Cardiac septum (tissue), 1 donor: ENCODE results near the gene ELOB. TPM values are rescaled to one million over a fixed set of nuclear protein-coding genes. Genes with fewer than 3 reads are reported as not detected.

Experiments used
- DNase-seq: peaks from one replicate; pipeline ENCODE4 v3.0.0-alpha.2; 2020; ENCODE audit warnings: low spot score
- intact Hi-C: fragments of 100-400 bp; cut with DNase I; formaldehyde crosslinking; loops from one replicate; pipeline ENCODE4 v1.14.0; 2022
- total RNA-seq: library from RNA; stranded (reverse); fragmentation: NEBNext Ultra II Directional; extraction: Animal tissue kit (Norgen Biotek cat#: 25700); gene quantifications from one replicate; pipeline ENCODE4 v1.2.1, GENCODE V29; 2021
- donor health status: DM: no; HTN: no; CAD: no.

Gene ELOB
- total RNA-seq, 1 donor from 2014 or later = 278 TPM

- intact Hi-C loops = no loop called here
- DNase-seq = no peak
Observed at GRCh38 chr16:2773188-2773968, 3.7 kb downstream of the ELOB start.

DNA sequence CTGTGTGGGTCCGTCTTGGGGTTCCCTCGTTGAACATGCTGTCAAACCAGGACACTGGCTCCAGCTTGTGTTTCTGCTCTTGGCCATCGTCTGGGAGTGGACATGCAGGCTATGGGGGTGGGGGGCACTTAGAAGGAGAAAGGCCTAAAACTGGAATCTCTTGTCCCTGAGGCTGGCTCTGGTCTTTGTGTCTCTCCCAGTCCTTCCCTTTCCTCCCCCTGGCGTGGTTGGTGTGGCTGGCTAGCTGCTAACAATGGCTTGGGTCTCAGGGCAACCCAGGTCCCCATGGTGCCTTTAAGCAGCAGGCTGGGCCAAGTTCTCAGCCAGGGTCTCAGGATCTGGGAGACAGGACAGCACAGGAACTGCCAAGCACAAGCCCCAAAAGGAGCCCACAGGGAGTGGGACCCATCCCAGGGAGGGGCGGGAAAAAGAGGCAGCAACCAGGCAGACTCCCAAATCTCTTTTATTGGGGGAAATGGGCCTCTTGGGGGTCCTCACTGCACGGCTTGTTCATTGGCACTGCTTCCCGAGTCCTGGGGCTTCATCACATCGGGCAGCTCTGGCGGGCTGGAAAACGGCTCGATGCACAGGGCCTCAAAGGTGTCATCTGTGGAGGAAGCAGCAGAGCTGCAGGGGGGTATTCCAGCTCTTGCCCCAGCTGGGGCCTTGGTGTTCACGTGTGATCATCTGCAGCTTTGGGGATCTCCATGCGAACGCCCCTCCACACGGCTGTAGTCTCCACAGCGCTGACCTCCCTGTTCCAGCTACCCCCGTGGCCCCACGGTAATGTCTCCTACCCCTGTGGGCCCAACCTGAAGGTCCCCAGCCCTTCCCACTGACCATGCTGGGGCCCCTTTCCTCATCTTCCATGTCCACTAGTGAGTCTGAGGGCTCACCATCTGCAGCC lies 5.3 kb downstream of the ELOB start:
- intact Hi-C loops = no loop called here
- DNase-seq = no peak

DNA sequence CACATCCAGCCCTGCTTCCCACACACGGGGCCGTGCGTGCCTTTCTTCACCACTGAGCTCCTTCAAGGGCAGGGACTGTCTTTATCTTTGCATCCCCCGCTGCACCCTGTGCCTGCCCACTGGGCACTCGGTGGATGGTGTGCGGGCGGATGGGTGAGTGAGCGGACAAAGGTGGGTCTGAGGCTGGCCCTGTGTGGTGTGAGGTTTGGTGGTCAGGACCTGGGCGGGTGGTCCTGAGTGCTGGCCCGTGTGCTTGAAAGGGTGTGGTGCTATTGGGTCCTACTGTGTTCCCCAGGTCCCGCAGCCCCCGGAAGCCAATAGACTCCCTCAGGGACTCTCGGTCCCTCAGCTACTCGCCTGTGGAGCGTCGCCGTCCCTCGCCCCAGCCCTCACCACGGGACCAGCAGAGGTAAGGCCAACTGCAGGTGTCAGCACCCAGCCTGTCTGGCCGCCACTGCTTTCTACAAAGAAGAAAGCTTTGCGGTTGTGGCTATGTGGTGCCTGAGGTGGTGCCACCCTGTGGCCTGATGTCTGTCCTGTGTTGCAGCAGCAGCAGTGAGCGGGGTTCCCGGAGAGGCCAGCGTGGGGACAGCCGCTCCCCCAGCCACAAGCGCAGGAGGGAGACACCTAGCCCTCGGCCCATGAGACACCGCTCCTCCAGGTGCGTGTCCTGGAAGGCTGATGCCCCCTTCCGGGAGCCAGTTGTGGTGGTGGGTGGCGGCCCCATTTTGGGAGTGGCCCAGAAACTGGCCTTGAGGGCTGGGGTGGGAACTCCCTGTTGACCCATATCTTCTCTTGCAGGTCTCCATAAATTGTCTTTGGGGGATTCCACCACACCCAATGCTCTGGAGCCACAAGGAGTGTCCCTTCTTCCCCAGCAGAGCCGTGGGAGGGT lies 6.8 kb downstream of the ELOB start:
- DNase-seq = no peak
- intact Hi-C loops = no loop called here

DNA sequence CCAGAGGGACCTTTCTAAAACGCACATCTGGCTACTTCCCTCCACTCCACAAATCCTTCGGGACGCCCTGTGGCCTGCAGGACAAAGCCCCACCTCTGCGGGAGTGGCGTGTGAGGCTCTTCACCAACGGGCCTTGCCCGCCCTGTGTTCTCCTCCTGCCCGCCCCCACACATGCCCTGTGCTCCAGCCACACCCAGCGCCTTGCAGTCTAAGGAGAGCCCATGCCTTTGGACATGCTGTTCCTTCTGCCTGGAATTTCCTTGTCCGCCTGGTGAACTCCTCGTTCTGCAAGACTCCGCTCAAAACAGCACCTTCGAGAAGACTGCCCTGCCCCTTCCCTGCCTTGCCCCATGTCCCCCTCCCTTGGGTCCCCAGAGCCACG lies 7.4 kb downstream of the ELOB start:
- intact Hi-C loops = no loop called here

GRCh38 chr16:2769100-2769529 lies 8.0 kb downstream of the ELOB start:
- no peak for DNase-seq
- intact Hi-C loops = no loop called here

More for the DNA sequence above, 7.4 kb downstream of the ELOB start:
- DNase-seq = no peak

DNA sequence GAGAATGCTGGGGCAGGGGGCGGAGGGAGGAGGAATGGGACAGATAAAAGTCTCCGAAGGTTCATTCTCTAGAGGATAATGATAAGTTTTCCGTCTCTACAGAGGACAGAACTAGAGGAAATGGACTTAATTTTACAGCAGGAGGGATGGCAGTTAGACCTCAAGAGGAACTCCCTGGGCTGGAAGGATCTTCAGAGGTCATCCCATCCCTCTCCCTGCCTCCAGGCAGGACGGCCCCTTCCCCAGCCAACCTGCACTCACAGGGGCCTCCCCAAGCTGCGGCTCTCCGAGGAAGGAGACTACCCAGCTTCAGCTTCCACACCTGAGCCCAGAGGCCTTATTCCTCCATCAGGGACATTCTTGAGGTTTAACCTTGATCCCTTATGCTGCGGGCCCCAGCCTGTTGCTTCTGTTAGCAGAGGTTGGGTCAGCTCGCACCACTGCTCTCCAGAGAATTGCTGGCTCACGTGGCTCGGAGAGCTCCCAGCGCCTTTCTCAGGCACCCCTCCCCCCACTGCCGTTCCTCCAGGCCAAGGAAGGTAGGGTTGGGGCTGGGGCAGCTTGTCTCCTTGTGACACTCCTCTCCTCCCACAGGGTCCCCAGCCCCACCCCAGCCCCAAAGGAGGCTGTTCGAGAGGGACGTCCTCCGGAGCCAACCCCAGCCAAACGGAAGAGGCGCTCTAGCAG lies 8.5 kb downstream of the ELOB start:
- intact Hi-C loops = no loop called here
- DNase-seq = no peak

DNA sequence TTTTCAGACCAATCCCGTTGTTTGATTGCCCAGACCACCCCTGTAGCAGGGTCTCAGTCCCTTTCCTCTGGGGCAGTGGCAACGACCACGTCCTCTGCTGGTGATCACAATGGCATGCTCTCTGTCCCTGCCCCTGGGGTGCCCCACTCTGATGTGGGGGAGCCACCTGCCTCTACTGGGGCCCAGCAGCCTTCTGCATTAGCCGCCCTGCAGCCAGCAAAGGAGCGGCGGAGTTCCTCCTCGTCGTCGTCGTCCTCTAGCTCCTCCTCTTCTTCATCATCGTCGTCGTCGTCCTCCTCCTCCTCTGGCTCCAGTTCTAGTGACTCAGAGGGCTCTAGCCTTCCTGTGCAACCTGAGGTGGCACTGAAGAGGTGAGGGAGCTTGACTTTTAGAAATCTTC lies 9.2 kb downstream of the ELOB start:
- intact Hi-C loops = no loop called here
- DNase-seq = no peak

GRCh38 chr16:2767140-2767731 lies 9.8 kb downstream of the ELOB start:
- intact Hi-C loops = no loop called here
- DNase-seq = no peak

DNA sequence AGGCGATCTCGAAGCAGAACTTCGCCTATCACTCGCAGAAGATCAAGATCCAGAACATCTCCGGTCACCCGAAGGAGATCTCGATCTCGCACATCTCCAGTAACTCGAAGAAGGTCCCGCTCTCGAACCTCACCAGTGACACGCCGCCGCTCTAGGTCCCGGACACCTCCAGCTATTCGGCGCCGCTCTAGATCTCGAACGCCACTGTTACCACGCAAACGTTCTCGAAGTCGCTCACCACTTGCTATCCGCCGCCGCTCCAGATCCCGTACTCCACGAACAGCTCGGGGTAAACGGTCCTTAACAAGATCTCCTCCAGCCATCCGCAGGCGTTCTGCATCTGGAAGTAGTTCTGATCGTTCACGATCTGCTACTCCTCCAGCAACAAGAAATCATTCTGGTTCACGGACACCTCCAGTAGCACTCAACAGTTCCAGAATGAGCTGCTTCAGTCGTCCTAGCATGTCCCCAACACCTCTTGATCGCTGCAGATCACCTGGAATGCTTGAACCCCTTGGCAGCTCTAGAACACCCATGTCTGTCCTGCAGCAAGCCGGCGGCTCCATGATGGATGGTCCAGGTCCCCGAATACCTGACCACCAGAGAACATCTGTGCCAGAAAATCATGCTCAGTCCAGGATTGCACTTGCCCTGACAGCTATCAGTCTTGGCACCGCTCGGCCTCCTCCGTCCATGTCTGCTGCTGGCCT lies 10.5 kb downstream of the ELOB start:
- intact Hi-C loops = no loop called here
- DNase-seq = no peak

- intact Hi-C loops = no loop called here
- DNase-seq = no peak
Observed at GRCh38 chr16:2765462-2766404, 11.3 kb downstream of the ELOB start.

- intact Hi-C loops = no loop called here
- DNase-seq = no peak
Observed at GRCh38 chr16:2764718-2765117, 12.4 kb downstream of the ELOB start.

- no peak for DNase-seq
- intact Hi-C loops = no loop called here
Observed at GRCh38 chr16:2763173-2763572, 13.9 kb downstream of the ELOB start.

DNA sequence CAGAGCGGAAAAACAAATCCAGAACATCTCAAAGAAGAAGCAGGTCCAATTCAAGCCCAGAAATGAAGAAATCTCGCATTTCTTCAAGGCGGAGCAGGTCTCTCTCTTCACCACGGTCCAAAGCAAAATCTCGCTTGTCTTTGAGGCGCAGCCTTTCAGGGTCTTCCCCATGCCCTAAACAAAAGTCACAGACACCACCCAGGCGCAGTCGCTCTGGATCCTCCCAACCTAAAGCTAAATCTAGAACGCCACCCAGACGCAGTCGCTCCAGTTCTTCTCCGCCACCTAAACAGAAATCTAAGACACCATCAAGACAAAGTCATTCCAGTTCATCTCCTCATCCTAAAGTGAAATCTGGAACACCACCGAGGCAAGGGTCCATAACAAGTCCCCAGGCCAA lies 14.4 kb downstream of the ELOB start:
- DNase-seq = no peak
- intact Hi-C loops = no loop called here

DNA sequence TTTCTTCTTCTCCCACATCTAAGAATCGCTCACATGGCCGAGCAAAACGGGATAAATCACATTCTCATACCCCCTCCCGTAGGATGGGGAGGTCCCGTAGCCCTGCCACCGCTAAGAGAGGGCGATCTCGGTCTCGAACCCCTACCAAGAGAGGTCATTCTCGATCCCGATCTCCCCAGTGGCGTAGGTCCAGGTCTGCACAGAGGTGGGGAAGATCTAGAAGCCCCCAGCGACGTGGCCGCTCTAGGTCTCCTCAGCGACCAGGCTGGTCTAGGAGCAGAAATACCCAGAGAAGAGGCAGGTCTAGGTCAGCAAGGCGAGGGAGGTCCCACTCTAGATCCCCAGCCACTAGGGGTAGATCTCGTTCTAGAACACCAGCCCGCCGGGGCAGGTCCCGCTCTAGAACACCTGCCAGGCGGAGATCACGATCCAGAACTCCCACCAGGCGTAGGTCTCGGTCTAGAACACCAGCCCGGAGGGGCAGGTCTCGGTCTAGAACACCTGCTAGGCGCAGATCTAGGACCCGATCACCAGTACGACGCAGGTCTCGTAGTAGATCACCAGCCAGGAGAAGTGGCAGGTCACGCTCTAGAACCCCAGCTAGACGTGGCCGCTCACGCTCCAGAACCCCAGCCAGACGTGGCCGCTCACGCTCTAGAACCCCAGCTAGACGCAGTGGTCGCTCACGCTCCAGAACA lies 15.0 kb downstream of the ELOB start:
- DNase-seq = no peak
- intact Hi-C loops = no loop called here

- DNase-seq = no peak
- intact Hi-C loops = no loop called here
Observed at GRCh38 chr16:2761472-2761871, 15.6 kb downstream of the ELOB start.

GRCh38 chr16:2757344-2757743 lies 19.7 kb downstream of the ELOB start:
- no peak for DNase-seq
- intact Hi-C loops = no loop called here
